Stimulated activated CD4-positive, alpha-beta T cell treated with anti-CD3 and anti-CD28 coated beads, Interleukin-4, amount 100 ng/mL, for 48 hours (primary cell): ENCODE results near the gene KRTAP5-1.
"Not testable (repeated sequence)": the region's sequence is repeated elsewhere in the genome, so short reads cannot be mapped to it uniquely, and the experiment has no call there.

Source experiments
- DNase-seq, 2 donors: peaks; one replicate each; pipeline ENCODE4 v3.0.0-alpha.2; 2020; ENCODE audit warnings: low read depth in 2 of 2

KRTAP5-1 gene, protein sequence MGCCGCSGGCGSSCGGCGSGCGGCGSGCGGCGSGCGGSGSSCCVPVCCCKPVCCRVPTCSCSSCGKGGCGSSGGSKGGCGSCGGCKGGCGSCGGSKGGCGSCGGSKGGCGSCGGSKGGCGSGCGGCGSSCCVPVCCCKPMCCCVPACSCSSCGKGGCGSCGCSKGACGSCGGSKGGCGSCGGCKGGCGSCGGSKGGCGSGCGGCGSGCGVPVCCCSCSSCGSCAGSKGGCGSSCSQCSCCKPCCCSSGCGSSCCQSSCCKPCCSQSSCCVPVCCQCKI

DNA sequence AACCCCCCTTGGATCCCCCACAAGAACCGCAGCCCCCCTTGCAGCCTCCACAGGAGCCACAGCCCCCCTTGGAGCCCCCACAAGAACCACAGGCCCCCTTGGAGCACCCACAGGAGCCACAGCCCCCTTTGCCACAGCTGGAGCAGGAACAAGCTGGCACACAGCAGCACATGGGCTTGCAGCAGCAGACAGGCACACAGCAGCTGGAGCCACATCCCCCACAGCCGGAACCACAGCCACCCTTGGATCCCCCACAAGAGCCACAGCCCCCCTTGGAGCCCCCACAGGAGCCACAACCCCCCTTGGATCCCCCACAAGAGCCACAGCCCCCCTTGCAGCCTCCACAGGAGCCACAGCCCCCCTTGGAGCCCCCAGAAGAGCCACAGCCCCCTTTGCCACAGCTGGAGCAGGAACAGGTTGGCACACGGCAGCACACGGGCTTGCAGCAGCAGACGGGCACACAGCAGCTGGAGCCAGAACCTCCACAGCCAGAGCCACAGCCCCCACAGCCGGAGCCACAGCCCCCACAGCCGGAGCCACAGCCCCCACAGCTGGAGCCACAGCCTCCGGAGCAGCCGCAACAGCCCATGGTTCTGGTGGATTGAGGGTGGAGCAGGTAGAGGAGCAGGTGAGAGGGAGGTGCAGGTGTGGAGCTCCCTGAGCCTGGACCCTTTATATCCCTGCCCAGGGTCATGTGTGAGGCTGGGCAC, at the start of gene KRTAP5-1:
TSS of gene KRTAP5-1 (minus strand) at position 623 of the 710 bp plus-strand sequence. CDS start at position 589, 34 bp downstream.
- not testable (repeated sequence) for DNase-seq

DNA sequence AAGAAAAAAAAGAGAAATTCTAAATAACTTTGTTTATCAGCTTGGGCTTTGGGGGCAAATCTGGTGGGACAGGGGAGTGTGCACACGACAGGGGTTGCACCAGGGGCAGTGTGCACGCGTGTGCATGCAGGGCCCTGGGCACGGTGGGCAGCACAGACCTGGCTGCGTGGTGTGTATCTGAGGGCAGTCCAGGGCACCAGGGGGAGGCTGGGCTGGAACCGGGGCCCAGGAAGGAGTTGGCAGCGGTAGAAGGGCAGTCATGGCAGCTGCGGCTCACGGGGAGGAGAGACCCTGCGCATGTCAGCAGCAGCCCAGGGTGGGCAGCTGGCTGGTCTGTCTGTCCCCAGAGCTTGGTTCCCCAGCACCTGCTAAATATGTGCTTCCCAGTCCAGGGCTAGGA, 48.8 kb upstream of the KRTAP5-1 start:
- no peak for DNase-seq

DNA sequence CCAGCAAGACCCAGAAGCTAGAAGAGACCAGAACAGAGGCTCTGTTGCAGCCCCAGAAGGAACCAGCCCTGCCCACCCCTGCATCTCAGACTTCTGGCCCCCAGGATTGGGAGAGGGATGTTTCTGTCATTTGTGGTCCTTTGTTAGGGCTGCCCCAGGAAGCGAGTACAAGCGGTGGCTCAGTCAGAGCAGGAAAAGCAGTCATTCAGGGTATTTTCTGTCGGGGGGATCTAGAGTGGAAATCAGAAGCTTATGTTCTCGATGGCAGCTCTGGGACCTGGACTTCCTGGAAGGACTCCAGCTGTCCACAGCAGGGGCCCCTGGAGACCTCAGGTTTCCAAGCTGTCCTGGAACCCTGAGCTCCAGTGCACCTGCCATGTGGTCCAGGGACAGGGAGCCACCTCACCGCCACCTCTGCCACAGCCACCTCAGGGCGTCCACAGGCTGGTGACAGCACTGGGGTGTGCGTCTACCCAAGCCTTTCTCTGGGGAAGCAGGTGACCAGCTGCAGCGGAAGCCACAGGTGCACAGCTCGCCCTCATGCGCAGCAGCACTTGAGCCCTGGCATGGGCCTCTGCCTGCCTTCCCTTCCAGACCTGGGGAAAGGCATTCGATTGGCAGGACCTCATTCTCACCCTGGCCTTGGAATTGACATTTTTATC, 47.1 kb upstream of the KRTAP5-1 start:
- DNase-seq = no peak

DNA sequence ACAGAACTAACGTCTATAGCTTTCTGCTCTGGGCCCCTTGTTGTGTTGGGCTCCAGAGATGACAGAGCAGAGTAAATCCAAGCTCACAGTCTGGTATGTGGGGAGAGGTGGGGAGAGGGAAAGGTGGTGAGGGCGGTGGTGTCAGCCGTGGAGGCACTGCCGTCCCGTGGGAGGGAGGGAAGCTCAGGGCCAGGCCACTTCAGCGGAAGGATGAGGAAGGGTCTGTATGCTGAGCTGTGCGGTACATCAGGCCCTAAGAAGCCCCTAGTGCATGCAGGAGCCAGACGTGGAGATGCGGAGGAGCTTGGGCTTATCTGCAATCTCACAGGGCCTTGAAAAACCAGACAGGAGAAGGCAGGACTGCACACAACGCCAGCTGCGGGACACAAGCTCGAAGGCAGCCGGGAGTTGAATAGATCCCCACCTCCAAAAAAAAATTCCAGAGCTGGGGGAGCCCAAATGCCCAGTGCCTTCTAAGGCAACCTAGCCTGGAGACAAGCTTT, 46.0 kb upstream of the KRTAP5-1 start:
- DNase-seq = no peak

DNA sequence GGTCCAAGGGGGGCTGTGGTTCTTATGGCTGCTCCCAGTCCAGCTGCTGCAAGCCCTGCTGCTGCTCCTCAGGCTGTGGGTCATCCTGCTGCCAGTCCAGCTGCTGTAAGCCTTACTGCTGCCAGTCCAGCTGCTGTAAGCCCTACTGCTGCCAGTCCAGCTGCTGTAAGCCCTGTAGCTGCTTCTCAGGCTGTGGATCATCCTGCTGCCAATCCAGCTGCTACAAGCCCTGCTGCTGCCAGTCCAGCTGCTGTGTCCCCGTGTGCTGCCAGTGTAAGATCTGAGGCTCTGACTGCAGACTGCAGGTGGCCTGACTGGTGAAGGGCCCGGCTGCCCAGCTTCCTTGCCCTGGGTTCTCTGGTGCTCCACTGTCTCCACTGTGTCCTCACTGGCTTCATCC, 45.2 kb upstream of the KRTAP5-1 start:
- no peak for DNase-seq

DNA sequence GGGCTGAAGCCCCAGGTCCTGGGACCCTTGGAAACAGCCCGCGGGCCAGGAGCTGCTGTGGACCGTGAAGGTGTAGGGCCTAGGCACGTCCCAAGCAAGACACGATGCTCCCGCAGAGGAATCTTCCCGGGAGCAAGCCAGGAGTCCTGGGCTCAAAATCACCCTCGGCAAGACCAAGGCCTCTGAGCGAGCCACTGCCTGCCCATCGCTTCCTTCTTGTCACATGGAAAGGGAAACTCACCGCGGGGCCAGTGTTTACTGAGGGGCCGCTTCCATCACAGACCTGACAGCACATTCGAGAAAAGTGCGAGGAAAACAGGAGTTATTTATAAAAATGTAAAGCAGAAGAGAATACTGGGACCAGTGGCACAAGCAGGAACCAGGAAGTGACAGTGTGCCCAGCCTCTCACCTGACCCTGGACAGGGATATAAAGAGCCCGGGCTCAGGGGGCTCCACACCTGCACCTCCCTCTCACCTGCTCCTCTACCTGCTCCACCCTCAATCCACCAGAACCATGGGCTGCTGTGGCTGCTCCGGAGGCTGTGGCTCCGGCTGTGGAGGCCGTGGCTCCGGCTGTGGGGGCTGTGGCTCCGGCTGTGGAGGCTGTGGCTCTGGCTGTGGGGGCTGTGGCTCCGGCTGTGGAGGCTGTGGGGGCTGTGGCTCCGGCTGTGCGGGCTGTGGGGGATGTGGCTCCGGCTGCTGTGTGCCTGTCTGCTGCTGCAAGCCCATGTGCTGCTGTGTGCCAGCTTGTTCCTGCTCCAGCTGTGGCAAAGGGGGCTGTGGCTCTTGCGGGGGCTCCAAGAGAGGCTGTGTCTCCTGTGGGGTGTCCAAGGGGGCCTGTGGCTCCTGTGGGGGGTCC, 44.5 kb upstream of the KRTAP5-1 start, which contains the start of gene KRTAP5-5:
TSS of gene KRTAP5-5 (plus strand) at position 450 of the 860 bp plus-strand sequence. CDS start at position 516, 66 bp downstream.
- DNase-seq = no peak

DNA sequence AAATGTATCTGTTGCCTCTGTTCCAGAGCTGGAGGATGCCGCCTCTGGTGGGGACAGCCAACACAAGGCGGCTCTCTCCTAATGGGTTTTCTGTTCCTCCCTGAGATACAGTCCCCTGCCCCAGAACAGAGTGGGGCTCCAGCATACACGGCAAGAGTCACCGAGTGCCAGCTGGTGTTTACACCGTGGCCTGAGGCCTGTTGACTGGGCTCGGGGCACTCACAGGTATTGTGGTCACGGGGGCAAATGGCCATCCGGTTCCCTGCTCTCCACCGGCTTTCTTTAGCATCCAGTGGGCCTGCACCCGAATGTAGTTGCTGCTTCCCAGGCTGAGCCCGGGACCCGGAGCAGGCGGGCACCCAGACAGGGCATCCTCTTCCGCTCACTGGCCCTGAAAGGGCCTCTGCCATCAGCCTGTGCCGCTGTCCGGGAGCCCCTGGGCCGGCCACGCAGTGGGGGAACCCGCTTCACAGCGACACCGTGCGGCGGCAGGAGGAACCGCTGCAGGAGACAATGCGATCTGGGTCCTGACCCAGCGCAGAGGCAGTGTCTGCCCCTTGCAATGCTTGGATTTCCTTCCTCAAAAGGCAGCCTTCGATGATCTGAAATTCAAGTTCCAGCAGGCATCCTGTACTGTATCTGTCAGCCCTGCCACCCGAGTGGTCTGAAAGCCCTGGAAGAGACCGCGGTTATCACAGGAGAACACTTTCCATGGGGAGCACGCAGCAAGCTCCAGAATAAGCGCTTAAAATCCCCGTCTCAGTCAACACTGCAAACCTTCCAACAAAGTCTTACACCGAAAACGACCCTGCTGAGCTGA, 43.6 kb upstream of the KRTAP5-1 start:
- DNase-seq = peak; percentile 48 to 55

DNA sequence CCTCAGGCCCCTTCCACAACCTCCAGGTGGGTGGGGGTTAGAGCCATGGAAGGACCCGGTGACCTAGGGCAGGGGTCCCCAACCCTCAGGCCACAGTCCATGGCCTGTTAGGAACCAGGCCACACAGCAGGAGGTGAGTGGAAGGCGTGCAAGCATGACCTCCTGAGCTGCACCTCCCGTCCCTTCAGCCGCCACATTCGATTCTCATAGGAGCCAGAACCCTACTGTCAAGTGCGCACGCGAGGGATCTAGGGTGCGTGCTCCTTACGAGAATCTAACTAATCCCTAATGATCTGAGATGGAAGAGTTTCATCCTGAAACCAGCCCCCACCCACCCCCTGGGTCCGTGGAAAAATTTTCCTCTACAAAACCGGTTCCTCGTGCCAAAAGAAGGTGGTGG, 40.5 kb upstream of the KRTAP5-1 start:
- DNase-seq = no peak

DNA sequence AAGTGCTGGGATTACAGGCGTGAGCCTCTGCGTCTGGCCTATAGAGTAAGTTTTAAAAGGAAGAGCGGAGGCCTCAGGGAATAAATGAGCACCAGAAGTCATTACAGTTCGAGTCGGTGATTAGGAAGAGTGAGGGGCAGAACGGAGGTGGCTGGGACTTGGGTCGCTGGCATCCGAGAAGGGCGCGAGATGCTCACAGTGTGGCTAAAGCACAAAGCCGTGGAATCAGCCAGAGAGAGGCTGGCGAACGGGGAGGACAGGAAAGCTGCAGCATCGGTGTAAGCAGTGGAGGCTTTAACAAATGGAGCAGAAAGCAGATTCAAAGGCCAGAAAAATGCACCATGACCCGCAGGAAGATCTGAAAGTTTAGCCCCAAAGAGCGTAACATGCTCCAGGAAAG, 39.5 kb upstream of the KRTAP5-1 start:
- no peak for DNase-seq

DNA sequence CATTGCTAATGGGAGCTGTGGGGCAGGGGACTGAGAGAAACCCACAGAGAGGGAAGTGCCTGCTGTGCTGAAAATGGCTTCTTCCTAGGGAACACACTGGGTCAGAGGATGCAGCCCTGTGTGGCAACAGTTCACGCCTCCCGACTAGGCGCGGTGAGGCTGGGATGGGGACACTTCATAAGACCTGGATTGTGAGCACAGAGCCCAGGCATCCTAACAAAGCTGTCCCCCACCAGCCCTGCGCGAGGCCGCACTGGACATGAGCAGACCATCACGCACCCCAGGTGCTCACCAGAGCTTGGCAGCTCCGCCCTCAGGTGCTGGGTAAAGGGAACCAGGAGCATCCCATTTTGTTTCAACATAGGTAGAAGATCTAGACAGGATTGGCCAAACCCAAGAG, 38.6 kb upstream of the KRTAP5-1 start:
- DNase-seq = no peak

DNA sequence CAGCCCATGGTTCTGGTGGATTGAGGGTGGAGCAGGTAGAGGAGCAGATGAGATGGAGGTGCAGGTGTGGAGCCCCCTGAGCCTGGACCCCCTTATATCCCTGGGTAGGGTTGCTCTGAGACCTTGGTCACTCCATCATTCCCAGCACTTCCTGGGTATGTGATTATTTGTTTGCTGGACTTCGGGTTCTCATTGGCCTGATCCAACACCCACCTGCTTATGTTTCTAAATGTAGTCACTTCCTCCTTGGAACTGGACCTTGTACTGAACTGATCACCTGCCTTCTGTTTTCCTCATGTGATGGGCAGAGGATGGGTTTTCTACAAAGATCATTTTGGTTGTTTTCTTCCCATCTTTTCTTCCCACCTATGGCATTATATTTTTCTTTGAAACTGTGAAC, 37.0 kb upstream of the KRTAP5-1 start, which contains the start of gene KRTAP5-4:
TSS of gene KRTAP5-4 (minus strand) at position 53 of the 400 bp plus-strand sequence. CDS start at position 8, 45 bp downstream.
- no peak for DNase-seq

DNA sequence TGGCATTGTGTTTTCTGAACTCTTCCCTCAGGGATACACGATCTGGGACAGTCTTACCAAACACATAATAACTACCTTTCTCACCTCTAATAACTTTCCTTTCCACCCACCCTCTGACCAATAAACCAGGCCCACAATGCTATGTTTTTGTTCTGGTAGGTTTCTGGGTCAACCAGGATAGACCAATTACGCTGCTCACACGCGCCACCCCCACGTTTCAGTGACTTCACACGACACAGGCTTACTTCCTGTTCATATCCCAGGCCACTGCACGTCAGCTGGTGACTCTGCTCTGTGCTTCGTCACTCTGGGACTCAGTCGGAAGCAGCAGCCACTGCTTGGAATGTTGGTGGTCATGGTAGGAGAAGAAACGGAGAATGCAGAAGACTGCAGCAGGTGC, 34.4 kb upstream of the KRTAP5-1 start:
- DNase-seq = no peak

DNA sequence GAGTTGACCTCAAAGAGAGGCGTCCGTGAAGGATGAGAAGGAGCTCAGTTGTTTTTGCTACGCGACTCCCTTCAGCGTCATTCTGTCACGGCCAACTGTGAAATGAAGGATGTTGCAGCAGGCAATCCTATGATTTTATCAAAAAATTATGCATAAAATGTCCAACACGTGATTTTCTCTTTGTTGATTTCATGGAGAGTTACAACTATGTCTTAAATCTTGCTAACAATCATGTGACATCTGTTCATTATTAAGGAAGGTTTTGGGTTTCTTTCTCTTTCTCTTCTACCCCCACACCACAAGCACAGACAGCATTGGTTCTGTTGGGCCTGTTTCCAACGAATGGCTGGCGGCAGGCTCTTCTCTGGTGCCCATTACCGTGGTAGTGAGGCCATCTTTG, 33.1 kb upstream of the KRTAP5-1 start:
- no peak for DNase-seq

DNA sequence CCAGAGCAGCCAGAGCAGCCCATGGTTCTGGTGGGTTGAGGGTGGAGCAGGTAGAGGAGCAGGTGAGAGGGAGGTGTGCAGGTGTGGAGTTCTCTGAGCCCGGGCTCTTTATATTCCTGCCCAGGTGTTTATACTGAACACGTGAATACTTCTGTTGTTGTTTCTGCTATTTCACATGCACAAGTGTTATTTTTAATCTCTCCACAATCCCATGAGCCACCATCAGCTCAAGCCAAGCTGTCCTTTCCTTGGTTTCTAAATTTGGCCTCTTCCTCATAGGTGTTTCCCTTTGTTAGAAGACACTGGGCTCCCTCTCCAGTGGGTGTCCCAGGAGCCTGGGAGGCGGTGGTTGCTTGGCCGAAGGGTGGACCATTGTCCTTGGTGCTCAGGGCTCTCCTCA, 23.3 kb upstream of the KRTAP5-1 start, which contains the start of gene KRTAP5-3:
TSS of gene KRTAP5-3 (minus strand) at position 101 of the 400 bp plus-strand sequence. CDS start at position 23, 78 bp downstream.
- no peak for DNase-seq

DNA sequence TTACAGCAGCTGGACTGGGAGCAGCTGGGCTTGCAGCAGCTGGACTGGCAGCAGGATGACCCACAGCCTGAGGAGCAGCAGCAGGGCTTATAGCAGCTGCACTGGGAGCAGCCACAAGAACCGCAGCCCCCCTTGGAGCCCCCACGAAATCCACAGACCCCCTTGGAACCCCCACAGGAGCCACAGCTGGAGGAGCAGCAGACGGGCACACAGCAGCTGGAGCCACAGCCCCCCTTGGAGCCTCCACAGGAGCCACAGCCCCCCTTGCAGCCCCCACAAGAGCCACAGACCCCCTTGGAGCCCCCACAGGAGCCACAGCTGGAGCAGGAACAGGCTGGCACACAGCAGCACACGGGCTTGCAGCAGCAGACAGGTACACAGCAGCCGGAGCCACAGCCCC, 22.8 kb upstream of the KRTAP5-1 start:
- not testable (repeated sequence) for DNase-seq

DNA sequence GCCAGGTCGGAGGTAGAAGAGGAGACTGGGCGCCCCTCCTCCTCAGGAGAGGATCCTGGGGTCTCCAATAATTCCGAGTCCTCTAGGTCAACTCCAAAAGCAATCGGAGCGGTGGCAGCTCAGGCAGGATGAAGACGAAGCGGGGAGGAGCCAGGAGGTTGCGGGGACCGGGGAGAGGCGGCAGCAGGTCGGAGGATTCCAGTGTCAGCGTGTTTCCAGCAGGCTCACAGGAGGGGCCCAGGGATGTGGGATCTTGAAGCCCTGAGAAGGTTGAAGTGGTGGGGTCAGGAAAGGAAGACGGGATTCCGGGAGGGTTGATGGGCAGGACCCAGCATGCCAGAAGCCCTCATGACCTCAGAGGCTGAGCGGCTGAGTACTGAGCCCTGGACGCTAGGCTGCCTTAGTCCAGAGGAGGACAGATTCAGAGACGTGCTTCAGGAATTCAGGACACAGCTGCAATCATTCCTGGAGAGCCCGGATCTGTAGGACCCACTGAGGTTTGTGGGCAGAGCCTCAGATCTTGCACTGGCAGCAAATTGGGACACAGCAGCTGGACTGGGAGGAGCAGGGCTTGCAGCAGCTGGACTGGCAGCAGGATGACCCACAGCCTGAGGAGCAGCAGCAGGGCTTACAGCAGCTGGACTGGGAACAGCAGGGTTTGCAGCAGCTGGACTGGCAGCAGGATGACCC, 22.2 kb upstream of the KRTAP5-1 start:
- not testable (repeated sequence) for DNase-seq

DNA sequence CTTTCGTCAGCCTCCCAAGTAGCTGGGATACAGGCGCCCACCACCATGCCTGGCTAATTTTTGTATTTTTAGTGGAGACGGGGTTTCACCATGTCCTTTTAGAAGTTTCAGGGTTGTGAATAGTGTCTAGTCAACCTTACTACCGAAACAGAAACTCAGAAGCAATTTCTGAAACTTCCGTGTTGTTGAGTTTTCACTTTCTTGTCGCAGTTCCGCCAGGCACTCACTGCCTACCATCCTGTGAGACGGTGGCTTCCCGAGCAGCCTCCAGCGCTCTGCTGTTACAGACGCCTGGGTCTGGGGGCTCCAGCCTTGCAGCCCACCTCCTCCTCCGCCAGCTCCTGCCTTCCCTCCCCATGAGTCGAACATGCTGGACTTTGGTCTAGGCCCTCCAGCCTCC, 20.8 kb upstream of the KRTAP5-1 start:
- not testable (repeated sequence) for DNase-seq

DNA sequence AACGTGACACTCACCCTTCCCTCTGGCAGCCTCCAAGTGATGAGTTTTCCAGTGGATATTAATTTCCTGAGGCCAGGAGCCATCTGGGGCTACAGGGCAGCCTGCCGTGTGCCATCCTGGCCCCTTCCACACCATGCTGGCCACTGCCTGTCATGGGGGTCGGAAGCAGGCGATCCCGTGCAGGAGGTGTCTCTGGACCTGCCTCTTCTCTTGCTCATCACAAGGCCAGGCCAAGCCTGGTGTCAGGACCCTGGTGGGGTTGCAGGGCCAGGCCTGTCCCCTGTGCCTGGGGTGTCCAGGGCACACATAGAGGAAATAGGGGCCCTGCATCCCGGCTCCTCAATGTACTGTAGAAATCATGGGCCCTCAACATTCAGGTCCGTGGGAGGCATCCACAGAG, 19.6 kb upstream of the KRTAP5-1 start:
- no peak for DNase-seq

DNA sequence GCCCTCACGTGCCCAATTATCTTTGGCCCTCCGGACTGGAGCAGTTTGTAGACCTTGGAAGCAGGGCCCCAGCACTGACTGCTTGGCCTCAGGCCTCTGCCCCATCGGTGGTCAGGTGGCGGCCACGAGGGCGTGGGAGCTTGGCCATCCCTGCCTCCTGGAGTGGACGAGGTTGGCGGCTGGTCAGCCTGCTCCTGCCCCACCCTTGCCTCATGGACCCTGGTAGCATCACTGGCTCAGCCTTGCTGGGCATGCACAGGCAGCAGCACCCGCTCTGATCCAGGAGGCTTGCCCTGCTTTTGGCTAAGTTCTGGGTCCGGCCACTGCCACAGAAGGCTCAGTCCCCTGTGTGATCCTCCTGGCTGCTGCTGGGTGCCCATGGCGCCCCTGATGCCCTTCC, 19.1 kb upstream of the KRTAP5-1 start:
- no peak for DNase-seq

DNA sequence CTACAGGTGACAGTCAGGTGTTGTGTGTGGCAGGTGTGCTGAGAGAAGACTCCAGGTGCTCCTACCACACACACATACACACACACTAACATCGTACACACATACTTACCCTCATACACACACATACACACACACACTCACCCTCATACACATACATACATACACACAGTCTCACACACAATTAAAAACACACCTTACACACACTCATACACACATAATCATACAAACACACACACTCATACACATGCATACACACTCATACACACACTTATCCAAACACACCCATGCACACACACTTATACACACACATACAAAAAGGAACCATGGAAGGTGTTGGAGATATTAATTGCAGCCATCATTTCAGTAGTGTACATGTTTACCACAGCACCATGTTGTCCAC, 18.5 kb upstream of the KRTAP5-1 start:
- DNase-seq = no peak
